NCI-H146 treated with DMSO at 0.1 percent for 48 hours (cell line): ENCODE results near the gene XPO6.

Experiments used
- DNase-seq: peaks from one replicate; lab custom pipeline; 2025; ENCODE audit not compliant: unreplicated experiment; lab: John Stamatoyannopoulos, UW

XPO6 gene

DNA sequence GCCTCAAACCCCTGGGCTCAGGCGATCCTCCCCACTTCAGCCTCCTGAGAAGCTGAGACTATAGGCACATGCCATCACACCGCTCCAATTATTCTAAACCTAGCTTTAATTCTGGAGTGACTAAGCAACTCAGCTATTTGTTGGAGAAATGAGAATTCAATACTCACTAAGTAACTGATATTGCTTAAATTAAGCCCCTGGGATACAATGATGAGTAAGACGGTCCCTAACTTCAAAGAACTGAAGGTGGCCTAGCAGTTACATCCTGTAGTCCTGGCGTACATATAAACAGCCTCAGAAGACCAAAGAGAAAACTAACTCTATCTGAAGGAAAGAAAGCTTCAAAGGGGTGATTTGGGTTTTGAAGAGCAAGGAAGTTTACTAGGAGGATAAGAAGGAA is 25.0 kb downstream of the XPO6 start:
- DNase-seq: no peak

DNA sequence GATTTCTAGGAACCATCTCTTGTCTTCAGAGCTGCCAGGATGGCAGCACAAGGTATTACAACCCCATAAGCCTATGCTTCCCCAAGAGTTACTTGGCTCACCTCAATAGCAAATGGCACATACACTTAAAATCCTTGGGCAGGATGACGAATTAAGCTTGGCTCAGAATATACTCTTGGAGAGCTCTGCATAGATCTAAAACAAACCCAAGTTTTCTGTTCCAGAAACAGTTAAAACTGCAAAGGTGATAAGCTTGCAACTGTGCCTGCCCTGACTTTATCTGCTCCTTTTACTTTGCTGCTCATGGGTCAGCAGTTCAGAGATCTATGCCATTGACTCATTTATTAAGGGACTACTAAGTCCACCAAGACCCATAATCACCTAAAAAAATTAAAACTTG is 26.1 kb downstream of the XPO6 start:
- DNase-seq: no peak

DNA sequence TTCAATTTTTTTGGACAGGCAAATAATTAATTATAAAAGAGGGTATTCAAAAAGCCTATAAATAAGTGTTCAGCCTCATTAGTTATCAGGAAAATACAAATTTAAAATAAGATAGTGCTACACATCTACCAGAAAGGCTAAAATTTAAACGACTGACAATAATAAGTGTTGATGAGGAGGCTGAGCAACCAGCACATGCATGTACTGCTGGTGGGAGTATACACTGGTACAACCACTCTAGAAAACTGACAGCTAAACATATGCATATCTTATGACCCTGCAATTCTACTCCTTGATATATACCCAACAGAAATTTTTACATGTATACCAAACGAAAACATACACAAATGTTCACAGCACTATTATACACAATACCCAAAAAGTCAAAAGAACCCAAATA is 27.1 kb downstream of the XPO6 start:
- no peak for DNase-seq

DNA sequence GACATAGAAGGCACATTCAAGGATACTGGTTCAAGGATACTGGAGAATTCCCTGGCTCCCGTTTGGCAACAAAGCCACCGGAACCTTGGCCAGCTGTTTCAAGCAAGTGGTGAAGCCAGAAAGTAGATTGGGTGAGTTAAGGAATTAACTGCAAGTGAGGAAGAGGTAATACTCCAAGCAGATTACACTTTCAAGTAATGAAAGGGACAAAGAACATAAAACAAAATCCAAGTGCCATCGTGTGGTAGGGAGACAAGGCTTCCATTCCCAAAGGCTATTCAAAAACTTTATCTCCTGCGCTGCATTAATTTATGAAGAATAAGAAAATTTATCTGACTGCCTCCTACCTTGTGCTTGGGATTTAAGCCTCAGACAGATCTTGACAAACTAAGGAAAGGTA is 27.8 kb downstream of the XPO6 start:
- DNase-seq: no peak

DNA sequence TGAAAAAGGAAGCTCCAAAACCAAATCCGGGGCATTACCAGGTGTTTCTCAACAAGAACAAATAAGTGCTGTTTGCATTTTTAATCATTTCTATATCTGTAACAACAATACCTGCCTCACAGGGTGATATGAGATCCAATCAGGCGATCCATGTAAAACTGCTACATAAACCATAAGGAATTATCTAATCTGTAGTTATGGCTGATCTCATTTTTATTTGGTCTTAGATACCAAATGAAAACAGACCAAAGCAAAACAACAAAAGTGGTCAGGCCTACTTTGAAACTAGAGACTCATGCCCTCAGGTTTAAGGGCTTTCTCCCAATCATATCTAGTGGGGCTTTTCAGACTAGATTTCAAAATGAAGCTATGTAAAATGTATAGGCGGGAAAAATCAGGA is 28.3 kb downstream of the XPO6 start:
- no peak for DNase-seq

DNA sequence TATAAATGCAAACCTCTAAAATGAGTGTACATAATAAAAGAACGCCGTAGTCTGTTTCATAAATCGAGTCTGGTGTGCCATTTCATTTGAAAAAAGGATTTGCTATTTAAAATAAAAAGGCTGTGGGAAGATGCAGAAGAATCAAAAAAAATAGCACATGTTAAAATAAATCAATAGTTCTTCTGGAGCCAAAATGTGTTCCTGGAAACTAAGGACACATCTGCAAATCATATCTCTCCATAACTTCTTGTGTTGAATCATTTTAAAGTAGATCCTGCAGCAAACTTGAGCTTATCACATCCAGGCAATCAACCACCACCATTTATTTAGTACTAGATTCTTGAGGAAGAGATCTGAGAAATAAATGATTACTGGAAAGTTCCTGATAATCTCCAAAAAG is 29.0 kb downstream of the XPO6 start:
- DNase-seq: no peak

DNA sequence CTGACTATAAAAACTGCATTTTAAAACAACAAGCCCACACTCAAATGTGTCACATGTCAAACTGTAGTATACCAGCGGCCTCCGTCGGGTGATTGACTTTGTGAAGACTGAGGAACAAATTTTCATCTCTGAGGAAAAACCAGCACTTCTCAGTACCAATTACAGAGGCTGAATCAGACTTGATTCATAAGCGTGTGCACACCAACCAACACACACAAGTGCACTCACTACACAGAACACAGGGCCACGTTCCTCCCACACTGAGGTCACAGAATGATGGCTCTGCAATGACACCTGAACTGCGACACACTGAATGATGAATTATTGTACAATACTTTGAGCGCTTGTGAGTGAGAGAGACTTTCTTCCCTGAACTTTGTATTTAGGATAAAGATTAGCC is 29.6 kb downstream of the XPO6 start:
- DNase-seq: no peak

DNA sequence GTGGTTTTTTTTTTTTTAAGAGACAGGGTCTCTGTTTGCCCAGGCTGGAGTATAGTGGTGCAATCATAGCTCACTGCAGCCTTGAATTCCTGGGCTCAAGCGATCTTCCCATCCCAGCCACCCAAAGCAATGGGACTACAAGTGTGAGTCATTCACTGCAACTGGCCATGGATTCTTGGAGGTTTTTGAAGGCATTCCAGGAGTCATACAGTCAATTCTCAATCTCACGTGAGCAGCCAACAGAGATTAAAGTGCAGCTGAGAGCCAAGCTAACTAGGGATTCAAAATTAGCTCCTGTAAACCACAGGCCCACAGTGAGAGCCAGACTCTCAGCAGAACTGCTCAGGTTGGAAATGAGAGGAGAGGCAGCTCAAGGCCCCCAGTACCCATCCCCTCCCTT is 30.2 kb downstream of the XPO6 start:
- no peak for DNase-seq

DNA sequence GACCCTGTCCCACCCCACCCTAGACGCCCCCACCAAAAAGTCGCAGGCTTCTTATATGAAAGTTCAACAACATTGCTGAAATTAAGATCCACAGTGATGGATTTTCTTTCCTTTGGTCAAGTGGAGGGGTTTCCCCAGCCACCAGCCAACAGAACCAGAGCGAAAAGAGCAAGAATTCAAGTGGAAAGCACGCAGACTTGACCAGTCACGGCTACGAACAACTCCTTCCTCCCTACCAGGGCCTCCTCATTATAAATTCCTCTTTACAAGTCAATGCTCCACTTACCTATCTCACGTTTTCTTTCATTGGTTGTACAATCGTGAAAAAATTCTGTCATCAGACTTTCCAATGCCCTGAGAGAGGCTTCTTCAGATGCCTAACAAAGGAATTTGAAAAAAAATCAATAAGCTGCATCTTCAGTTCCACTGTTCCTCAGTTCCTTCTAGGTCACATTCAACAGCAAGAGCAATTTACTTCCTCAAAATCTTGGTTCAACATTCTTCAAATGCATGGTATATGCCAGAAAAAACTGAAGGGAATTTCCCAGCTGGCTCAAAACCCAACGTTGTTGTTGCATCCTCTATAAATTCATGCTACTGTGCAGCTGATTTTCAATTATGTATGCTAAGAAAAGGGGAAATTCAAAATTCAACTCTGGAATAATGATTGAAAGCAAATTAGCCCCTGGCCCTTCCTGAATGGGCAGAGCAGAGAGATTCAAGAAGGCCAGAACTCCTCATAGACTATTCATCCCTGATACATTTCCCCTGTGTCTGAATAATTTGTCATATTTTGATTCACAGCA is 30.9 kb downstream of the XPO6 start:
- DNase-seq: no peak

DNA sequence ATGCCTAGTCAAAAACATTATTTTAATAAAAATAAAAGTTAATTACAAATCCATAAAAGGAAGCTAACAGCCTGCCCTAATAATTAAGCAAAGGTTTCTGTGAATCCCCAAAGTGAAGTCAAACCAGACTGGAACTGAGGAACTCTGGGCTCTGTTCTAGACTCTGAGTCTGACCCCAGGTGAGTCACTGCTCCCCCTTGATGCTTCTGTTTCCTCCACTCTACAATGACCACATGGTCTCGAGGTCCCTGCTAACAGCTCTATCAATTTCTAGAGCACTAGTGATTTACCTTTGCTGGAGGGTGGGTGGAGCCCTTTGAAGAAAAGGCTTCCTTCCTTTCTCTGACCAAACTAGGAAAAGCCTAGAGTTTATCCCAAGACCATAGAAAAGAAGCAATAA is 32.4 kb downstream of the XPO6 start:
- no peak for DNase-seq

DNA sequence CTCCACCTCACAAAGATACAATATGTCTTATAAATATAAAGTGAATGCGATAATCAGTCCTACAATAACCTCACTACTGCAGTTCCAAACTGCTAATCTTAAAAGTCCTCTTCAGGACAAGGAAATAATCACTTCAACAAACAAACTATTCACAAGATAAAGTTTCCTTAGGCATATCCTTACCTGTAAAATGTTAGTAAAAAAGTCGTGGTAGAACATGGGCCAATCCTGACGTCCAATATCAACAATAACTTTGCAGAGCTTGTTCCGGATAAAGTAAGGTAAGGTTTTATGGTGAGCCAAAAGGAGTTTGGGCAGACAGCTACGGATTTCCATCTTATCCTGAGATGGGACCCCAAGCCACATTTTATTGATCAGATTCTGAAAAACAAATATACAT is 36.0 kb downstream of the XPO6 start:
- no peak for DNase-seq

DNA sequence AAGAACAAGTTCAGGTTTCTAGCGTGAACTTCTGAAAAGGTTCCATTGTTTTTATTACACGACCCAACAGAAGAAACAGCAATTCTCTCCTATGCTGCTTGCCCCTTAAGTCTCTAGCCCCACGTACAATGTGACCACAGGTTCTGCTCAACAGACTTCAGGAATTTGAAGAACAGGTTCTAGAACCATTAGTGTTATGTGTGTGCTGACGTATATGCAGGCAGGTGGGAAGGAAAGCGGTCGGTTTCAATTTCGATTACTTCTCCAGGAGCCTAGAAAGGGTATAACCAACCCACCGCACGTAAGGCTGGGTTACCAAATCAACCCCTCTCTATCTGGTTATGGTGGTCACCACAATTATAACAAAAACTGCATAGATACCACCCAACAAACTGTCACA is 39.4 kb downstream of the XPO6 start:
- no peak for DNase-seq

DNA sequence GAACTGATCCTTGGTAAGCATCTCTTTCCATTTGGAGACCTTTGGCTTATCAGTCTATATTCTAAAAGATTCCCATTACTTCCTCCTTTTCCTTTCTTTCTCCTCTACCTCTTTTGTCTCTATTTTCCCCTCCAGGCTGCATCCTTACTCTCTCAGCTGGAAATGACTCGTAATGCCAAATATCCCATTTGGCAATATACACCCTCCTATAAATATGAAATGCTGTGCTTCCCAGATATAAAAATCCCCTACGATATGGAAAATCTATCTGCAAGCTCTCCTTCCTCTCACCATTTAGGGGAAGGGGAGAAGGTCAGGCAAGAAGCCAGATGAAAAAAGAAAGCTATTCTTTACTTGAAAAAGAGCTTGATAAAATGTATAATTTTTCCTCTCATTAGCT is 39.9 kb downstream of the XPO6 start:
- DNase-seq: no peak

DNA sequence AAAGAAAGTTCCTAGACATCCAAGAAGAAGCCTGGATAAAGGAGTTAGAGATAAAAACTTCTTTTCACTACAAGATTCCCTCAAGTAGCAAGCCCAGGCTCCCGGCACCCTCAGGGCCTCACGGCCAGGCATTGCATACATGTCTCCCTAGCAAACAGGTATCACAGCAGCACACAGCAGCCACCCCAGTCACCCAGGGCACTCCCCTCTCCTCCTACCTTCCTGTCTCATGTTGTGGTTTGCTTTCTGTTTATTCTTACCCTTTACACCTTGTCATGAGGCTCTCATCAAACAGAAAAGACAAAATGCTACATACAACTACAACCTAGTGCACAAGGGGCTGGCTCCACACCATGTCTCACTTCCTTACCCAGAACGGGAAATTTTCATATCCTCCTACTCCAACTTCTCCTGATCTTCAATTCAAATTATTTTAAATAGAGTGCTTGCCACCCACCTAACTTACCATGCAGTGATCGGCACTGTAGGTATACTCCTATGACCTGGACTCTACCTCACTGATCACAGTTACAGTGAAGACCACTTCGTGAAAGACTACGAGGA is 42.7 kb downstream of the XPO6 start:
- no peak for DNase-seq

DNA sequence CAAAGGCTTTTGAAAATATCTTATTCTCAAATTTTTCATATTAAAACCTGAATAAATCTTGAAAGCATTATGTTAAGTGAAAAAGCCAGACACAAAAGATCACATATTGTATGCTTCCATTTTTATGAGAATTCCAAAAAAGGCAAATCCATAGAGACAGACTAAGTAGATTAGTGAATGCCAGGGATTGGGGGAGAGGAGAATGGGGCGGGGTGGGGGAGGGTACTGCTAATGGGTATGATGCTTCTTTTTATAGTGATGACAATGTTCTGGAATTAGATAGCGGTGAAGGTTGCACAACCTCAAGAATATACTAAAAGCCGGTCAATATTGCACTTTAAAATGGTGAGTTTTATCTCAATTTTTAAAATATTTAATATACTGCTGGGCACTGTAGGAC is 44.0 kb downstream of the XPO6 start:
- DNase-seq: no peak

DNA sequence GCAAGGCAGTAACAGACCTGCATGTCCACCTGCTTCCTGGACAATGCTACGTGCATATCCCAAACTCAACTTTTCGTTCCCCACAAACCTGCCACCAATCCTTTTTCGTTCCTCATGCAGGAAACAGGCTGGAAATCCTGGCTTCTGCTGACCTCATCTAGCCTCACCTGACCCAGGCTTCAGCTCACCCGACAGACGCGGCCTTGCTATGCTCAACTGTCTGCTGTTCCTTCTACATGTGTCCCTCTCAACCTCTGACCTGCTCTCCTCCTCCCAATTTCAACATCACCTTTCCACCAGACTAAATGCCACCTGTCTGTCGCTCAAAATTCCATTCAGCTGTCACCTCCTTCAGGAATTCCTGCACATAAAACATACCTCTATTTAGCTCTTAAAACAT is 44.5 kb downstream of the XPO6 start:
- DNase-seq: no peak

DNA sequence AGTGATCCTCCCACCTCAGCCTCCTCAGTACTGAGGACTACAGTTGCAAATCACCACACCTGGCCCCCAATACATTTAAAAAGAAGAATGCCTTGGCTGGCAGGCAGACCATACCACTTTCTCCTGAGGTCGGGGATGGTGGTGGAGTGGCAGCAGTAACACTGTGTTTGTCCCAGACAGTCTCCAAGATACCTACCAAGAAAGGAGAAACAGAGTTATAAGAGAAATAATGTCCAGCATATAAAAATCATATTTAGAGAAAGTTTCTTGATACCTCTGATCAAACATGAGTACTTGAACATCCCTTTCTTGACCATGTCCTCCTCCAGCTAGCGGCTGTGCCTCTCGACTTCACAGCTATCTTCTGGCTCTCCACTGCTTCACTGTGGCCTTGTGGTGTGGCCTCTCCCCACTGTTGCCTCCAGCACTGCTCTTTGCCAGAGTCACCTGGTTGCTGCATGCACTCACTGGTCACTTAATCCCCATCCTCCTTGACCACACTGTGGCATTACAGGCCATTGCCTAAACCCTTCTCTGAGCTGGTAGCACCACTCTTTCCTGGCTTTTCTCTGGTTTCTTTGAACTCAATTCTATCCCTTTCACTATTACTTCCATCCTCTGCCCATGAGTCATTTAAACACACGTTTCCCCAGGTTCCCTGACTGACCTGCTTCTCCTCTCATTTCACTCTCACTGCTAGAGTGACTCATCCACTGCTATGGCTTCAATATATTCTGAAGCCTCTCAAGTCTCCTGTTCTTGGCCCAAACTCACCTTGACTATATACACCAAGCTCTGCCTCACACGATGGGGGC is 45.2 kb downstream of the XPO6 start:
- no peak for DNase-seq

DNA sequence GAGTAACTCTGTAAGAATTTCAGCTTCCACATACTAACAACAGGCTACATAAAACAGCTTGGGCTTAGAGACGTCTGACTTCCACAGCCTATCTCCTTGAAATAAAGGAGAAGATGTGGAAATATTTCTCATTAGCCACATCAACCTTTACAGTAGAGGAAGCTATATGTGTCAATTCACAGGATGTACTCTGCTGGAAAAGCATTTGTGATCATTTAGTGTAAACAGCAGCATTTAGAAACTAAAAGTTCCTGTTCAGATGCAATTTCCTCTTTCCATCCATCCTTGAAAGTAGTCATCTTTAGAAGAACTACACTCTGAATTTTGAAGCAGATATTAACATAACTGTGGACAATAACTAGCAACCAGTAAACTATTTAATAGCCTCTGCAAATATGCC is 46.2 kb downstream of the XPO6 start:
- no peak for DNase-seq

DNA sequence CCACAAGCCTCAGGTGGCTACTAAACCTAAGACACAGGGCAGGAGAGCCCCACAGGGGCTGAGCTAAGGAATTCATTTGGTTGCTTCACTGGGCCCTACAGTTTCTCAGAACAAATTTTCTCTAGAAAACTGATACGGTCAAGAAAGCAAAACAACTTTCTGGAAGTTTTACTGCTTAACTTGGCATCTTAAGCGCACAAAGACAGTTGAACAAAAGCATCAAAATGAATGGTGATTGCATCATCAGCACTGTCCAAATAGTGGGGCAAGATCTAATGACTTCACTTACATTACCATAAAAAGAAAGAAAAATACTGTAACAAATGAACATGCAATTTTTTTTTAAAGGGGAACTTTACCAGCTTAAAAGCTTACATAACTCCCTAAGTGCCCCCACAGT is 47.6 kb downstream of the XPO6 start:
- DNase-seq: no peak

DNA sequence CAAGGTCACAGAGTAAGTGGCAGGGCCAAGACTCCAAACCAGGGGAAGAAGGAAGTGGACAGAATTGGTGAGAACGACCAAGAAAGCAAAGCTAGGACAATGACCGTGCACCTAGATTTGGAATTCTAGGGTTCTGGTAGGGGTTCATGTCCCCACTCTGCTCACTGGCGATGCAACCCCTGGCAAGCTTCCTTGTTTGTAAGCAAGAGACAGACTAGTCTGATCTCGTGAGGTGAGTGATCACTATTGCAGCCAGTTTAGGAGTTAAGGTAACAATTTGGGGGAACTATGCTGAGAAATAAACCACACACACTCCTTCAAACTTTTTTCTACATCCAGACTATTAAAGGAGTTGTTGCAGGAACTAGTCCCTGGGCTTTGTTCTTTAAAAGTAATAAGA is 48.1 kb downstream of the XPO6 start:
- no peak for DNase-seq

DNA sequence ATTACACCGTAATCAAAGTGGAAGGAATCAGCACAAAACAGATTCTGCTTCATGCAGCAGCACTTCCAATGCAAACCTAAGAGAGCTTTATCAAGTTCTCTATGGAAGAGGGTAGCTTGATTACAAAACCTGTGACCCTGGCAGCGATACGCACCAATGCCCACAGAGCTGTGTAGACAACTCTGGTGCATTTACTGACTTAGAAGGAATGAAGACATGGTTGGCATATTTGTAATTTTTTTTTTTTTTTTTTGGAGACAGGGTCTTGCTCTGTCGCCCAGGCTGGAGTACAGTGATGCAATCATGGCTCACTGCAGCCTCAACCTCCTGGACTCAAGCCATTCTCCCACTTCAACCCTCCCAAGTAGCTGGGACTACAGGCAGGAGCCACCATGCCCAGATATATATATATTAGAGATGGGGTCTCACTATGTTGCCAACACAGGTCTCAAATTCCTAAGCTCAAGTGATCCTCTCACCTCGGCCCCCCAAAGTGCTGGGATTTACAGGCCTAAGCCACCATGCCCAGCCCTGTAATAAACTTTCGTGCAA is 49.4 kb downstream of the XPO6 start:
- DNase-seq: no peak

DNA sequence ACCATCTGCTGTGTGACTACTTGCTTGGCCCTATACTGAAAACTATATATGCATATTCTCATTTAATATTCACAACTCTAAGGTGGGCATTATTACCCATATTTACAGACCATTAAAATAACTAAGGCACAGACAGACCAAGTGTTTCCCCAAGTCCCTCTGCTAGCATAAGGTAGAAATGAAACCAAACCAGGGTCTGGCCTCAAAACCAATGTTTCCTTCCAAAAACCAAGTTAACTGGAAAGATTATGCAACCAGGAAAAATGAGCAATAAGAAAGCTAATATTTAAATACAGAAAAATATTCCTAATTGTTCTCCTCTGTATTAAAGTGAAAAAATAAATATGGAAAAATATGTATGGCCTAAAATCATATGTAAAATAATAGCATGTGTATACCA is 50.1 kb downstream of the XPO6 start:
- DNase-seq: no peak
